Stimulated activated CD8-positive, alpha-beta memory T cell treated with anti-CD3 and anti-CD28 coated beads, Interleukin-15, amount 100 ng/mL, for 24 hours (primary cell): ENCODE data around the gene ENTPD5.

ENCODE experiments used
- DNase-seq: peaks from one replicate; pipeline ENCODE4 v3.0.0-alpha.2; 2020; ENCODE audit warnings: low read depth

ENTPD5 gene, protein sequence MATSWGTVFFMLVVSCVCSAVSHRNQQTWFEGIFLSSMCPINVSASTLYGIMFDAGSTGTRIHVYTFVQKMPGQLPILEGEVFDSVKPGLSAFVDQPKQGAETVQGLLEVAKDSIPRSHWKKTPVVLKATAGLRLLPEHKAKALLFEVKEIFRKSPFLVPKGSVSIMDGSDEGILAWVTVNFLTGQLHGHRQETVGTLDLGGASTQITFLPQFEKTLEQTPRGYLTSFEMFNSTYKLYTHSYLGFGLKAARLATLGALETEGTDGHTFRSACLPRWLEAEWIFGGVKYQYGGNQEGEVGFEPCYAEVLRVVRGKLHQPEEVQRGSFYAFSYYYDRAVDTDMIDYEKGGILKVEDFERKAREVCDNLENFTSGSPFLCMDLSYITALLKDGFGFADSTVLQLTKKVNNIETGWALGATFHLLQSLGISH

DNA sequence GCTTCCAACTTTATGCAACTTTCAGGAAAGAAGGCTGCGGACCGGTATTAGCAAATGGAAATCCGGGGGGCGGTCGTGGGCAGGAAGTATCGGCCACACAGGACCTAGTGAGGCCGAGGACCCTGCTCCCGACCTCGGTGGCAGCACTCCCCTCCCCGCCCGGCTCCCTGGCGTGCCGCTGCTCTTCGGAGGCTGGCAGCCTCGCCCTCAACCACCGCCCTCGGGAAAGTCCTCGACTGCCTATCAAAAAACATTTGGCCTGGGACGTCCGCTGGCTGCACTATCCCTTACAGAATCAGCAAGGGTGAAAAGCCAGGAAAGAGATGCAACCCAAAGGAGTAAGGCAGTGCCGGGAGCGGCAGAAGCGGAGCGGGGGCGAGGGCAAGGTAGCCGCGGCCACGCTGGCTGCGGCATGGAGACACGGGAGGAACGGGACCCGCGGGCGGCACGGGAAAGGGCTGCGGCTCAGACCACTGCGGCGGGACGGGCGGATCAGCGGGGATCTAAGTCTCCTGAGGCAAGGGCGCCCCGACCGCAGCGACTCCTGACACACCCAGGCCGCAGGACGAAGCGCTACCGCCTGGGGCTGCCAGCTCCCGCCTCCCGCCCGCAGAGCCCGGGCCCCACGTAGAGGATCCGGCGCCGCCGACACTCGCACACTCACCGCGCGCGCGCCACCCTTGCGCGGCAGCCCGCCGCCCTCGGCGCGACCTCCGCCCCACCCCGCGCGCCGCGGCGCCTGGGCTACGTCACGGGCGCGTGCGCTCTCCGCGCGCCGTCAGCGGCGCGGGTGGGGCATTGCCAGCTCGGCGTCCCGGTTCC, at the start of gene ENTPD5, which contains the start of gene BBOF1:
TSS of gene ENTPD5 (minus strand) at position 703 of the 822 bp plus-strand sequence. CDS start 31,186 bp downstream, outside the sequence.
TSS of gene BBOF1 (plus strand) at position 764 of the 822 bp plus-strand sequence. CDS start 130 bp downstream, outside the sequence.
- DNase-seq: peak; percentile 72

DNA sequence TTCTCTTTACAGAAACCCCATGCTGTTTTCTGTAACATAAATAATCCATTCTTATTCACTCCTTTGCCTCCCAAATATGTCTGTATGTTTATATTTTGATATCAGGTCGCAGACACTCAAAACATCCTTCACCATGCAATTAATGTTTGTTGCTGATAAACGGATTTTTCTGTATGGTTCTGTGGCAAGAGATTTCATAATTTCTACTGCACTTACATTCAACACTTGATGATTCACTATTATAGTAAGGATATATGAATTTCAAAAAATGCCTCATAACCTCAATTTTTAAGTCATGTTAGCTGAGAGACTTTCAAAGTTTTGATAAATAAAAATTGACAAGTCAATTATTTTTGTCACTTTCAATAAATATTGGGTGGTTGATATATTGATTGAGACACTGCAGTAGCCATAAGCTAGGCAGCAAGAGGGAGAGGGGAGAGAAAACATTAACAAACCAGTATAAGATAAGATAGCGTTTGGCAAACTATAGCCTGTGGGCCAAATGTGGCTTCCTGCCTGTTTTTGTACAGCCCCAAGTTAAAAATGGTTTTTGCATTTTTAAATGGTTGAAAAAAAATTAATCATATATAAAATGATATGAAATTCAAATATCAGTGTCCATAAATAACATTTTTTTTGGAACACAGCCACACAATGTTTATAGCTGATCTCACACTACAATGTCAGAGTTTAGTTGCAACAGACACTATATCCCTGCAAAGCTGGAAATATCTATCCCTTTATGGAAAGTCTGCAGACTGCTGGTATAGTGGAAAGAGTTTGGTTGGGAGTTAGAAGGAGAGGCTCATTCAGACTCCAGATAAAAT, 46.9 kb upstream of the ENTPD5 start:
- no peak for DNase-seq

GRCh38 chr14:74064883-74065282, 45.8 kb upstream of the ENTPD5 start:
- no peak for DNase-seq

DNA sequence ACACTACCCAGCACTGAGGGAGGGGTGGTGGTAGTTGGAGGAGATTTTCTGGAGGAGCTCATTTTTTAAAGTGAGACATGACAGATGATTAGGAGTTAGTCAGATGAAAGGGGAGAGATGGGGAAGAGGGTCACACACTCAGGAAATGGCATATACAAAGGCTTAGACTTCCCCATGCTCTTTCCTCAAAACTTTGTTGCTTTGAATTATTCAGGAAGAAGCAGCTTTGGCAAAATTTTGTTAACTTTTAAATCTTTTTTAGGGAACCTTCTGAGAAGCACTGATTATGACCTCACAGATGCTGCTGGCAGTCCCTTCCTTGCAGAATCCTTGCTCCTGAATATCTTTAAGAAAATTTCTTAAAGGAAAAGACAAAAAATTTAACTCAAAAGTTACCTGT, 45.3 kb upstream of the ENTPD5 start:
- DNase-seq: no peak

- DNase-seq: no peak
These were observed 43.7 kb upstream of the ENTPD5 start for GRCh38 chr14:74062809-74063150.

GRCh38 chr14:74049876-74050495, 30.9 kb upstream of the ENTPD5 start:
- DNase-seq: no peak

DNA sequence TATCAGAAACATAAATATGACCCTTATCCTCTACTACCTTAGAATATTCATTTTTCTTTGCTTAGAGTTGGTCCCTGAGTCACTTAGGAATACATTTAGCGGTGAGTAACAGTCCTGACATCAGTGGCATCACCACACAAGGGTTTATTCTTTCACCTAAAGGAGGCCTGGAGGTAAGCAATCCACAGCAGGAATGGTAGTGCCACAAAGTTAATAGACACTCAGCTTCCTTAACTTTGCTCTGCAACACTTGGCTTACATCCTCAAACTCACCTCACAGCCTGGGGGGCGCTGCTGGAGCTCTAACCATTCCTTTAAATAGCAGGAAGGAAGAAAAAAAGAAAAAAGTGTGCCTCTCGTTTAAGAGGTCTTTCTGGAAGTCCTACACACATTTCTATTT, 29.2 kb upstream of the ENTPD5 start:
- DNase-seq: no peak

DNA sequence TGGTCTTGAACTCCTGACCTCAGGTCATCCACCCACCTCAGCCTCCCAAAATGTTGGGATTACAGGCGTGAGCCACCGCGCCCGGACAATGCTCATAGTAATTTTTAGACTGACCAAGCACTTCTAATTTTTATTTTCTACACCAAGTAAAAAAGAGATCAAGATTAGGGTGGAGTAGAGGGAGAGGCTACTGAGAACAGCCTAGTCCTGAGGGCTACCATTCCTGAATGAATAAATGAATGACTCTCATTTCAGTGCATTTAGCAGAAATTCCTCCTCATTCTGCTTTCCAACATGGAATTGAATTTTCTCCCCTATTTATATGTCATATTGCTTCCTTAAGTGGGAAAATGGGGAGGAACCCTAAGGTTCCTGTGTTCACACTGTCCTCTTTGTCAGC, 26.4 kb upstream of the ENTPD5 start:
- DNase-seq: no peak

DNA sequence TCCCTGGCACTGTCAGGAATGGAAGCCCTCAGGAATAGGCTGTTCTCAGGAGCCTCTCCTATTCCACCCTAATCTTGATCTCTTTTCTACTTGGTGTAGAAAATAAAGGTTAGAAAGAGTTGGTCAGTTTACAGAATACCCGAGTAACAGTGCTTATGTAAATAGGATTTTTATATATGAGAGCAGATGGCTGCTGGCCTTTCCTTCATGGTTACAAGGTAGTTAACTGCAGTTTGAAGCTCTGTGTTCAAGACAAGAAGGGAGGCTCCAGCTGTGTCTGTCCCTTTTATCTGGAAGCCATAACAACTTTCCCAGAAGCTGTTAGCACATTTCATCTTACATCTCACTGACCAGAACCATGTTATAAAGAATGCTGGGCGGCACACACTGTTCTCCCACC, 23.2 kb upstream of the ENTPD5 start:
- no peak for DNase-seq

DNA sequence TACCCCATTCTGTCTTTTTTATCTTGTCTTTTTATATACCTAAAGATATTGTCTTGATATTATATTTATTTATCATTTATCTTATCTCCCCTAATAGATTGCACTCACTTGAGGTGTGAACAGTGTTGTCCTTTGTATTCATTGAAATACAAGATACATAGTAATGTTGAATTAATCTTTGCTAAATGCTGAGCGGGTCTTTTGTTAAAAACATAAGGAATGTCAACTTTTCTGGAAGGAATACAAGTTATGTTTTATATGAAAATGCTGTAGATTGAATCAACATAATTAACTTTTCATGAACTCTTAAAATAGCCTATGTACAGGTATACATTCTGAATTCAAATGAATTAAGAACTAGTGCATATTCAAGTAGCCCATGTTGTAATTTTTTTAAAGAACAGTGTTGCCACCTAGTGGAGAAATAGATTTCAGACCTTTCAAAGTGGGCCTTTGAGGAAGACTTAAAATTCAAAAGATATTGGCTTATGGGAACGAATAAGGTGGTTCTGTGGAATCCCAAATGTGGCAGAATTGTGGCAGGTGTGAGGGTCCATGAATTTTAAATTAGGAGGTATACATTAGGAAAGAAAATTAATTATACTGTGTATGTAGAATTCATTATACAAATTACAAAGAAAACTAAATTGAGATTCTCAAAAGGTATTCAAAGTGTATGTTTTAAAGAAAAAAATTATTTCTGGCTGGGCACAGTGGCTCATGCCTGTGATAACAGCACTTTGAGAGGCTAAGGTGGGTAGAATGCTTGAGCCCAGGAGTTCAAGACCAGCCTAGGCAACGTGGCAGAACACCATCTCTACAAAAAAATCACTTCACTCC, 19.2 kb upstream of the ENTPD5 start:
- no peak for DNase-seq

GRCh38 chr14:74035556-74035955, 16.5 kb upstream of the ENTPD5 start:
- DNase-seq: no peak

DNA sequence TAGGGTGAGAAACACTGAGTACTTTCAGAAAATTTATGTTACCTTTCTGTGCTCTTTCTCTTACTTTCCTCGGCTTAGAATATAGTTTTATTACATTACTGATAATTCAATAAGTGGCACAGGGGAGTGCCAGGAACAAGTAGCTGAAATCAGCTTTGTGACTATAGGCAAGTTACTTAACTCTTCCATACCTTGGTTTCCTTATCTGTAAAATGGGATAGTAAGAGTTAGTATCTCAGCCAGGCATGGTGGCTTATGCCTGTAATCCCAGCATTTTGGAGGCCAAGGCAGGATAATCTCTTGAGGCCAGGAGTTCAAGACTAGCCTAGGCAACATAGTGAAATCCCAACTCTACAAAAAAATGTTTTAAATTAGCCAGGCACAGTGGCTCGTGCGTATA, 15.5 kb upstream of the ENTPD5 start:
- DNase-seq: no peak

DNA sequence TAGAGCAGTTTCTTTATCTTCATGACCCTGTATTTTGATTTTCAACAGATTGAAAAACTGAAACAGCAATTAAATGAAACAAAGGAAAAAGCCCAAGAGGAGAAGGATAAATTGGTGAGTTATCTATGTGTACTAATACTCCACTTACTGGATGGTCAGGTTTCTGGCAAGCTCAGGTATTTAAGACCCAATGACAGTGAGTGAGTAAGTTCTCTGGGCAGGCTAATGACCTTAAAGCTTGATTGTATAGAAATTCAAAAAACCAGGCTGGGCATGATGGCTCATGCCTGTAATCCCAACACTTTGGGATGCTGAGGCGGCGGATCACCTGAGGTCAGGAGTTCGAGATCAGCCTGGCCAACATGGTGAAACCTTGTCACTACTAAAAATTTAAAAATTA, 10.0 kb upstream of the ENTPD5 start:
- DNase-seq: no peak

DNA sequence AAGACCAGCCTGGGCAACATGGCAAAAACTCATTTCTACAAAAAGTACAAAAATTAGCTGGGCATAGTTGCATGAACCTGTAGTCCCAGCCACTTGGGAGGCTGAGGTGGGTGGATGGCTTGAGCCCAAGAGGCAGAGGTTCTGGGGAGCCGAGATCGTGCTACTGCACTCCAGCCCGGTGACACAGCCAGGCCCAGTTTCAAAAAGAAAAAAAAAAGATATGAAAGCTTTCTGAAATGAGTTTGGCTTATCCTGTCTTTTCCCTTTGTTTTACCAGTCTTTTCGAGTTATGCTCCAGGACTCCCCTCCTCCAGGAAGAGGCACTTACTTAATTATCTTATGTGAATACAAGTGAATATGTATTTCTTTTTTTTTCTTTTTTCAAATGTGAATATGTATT, 3.3 kb upstream of the ENTPD5 start:
- DNase-seq: no peak

DNA sequence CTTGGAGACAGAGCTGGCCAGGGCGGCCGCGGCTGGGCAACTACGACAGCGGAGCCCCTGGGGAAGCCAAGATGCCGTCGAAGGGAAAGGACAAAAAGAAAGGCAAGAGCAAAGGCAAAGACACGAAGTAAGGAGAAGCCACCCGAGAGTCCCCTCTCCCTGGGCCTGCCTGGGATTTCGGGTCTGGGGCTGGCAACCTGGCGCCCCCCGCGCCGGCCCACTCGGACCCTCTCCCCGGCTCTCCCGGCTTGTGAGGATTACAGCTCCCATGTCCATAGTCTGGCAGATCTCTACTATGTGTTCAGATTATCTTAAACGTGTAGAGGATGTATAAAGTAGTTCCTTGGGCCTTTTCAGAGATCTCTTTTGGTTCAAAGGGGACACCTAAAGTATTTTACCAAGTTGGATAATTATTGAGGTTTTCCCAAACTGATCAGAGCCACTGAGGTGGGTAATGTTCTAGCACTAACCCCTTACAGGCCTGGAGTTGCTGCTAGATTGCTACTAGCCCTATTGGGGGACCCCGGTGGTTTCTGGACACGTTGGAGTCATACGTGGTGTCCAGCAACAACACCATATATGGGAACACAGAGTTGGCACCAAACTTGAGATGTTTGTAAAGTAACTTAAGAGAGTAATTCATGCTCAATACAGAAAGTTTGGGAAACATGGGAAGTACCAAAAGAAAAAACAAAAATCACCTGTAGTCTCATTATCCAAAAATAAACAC, 485 bp upstream of the ENTPD5 start:
- DNase-seq: no peak

DNA sequence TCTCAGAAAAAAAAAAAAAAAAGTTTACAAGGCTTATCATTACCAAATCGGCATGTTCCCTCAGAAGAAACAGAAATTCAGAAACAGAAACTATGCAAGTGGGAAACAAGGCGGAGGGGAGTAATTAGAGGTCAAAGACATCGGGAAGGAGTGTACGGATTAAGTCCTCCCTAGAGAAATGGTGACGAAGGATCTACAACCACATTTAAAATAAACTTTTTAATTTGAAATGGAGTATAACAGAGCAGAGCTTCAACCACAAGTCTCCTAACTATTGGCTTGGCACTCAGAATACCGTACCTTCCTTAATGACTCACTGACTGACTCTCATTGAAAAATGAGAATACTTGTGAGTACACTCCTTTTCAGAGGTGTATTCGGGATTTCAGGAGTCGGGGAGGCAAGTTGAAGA, 908 bp downstream of the ENTPD5 start:
- DNase-seq: no peak

GRCh38 chr14:74015963-74016362, 3.1 kb downstream of the ENTPD5 start:
- no peak for DNase-seq

DNA sequence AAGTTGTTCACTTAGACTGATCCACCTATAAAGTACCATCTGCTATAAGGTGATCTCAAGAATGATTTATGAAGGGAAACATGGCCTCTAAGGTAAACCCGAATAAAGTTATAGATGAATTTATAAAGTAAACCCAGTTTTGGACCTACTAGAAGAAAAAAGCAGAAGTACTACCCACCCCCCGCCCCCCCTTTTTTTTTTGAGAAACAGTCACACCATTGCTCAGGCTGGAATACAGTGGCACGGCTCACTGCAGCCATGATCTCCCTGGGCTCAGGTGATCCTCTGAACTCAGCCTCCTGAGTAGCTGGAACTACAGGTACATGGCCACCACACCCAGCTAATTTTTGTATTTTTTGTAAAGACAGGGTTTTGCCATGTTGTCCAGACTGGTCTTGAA, 3.9 kb downstream of the ENTPD5 start:
- no peak for DNase-seq

- DNase-seq: no peak
These were observed 4.8 kb downstream of the ENTPD5 start for GRCh38 chr14:74014299-74014698.

DNA sequence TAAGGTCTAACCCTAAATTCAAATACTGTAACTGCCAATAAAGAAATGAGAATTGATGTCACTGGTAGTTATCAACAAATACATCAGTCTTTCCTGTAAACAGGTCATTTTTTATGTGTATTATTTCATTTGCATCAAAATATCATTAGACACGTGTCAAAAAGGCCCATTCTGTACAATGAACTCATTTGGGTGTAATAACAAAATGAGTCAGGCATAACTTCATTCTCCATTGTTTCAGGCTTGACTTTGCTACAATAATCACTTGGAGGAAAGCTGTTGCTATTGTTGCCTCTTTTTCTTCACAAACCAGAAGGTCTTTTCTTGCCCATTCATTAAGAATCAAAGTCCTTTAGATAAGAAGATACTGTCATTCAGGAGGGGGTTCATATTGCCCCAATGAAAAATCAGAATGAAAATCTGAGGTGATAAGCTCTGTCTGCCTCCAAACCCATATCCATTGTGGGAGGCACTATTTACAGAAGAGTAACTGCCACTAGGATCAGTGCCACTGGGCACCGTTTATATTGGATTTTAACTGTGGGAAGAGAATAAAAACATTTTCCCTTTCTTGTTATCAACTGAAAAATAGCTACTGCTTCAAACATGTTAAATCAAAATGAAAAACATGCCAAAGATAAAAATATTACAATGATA, 10.1 kb downstream of the ENTPD5 start:
- no peak for DNase-seq
